ENCODE data around the gene MAP2K6.

The MAP2K6 gene

GRCh38 chr17:69539781-69540319 lies 125.4 kb downstream of the MAP2K6 start:
- DNase-seq = no peak

- DNase-seq = no peak
Observed at GRCh38 chr17:69540356-69540755, 125.9 kb downstream of the MAP2K6 start.

GRCh38 chr17:69547230-69547629 lies 132.7 kb downstream of the MAP2K6 start:
- DNase-seq = no peak

GRCh38 chr17:69547947-69548346 lies 133.4 kb downstream of the MAP2K6 start:
- no peak for DNase-seq

- no peak for DNase-seq
Observed at GRCh38 chr17:69551212-69552010, 136.9 kb downstream of the MAP2K6 start.

GRCh38 chr17:69552986-69553667 lies 138.6 kb downstream of the MAP2K6 start:
- no peak for DNase-seq

GRCh38 chr17:69555056-69555455 lies 140.6 kb downstream of the MAP2K6 start:
- DNase-seq = no peak

GRCh38 chr17:69557339-69557738 lies 142.8 kb downstream of the MAP2K6 start:
- DNase-seq = no peak

- DNase-seq = no peak
Observed at GRCh38 chr17:69558796-69559195, 144.3 kb downstream of the MAP2K6 start.

- DNase-seq = no peak
Observed at GRCh38 chr17:69560987-69561441, 146.5 kb downstream of the MAP2K6 start.

GRCh38 chr17:69561462-69561861 lies 147.0 kb downstream of the MAP2K6 start:
- DNase-seq = no peak

GRCh38 chr17:69565447-69565846 lies 150.9 kb downstream of the MAP2K6 start:
- DNase-seq = no peak

- no peak for DNase-seq
Observed at GRCh38 chr17:69567130-69567529, 152.6 kb downstream of the MAP2K6 start.

- DNase-seq = no peak
Observed at GRCh38 chr17:69572747-69573146, 158.2 kb downstream of the MAP2K6 start.

- DNase-seq = no peak
Observed at GRCh38 chr17:69573396-69573795, 158.9 kb downstream of the MAP2K6 start.

GRCh38 chr17:69574257-69575197 lies 160.0 kb downstream of the MAP2K6 start:
- DNase-seq = no peak

GRCh38 chr17:69575346-69575761 lies 160.9 kb downstream of the MAP2K6 start:
- DNase-seq = no peak

GRCh38 chr17:69577098-69577497 lies 162.6 kb downstream of the MAP2K6 start:
- no peak for DNase-seq

- DNase-seq = no peak
Observed at GRCh38 chr17:69578385-69578936, 164.0 kb downstream of the MAP2K6 start.

- DNase-seq = no peak
Observed at GRCh38 chr17:69579961-69580677, 165.6 kb downstream of the MAP2K6 start.

- DNase-seq = no peak
Observed at GRCh38 chr17:69581061-69581961, 166.8 kb downstream of the MAP2K6 start.

All from cortex of kidney (tissue), 1 donor.